Esophagus squamous epithelium (tissue), 4 donors: ENCODE data around the gene NKD1.

ENCODE experiments used
- POLR2A ChIP-seq, 4 donors: fragments of 450-650 bp; IDR thresholded peaks; one replicate each; pipeline ENCODE4 v1.6.1; 2017; ENCODE audit warnings: antibody characterized with exemption in 4 of 4, mild to moderate bottlenecking in 4 of 4, moderate library complexity in 3 of 4
- TF ChIP-seq, protein P1 (sequence below), 6 experiments: fragments of 450-650 bp in 4 of 6; fragments of 200-600 bp in 2 of 6; sonication (generic) in 2 of 6; IDR thresholded peaks; one replicate each; pipeline ENCODE4 v1.5.1; 2016 to 2019; ENCODE audit warnings: antibody characterized with exemption in 6 of 6, mild to moderate bottlenecking in 4 of 6, moderate library complexity in 4 of 6

- no peak for TF ChIP-seq POLR2A (IDR thresholded peaks at IDR 0.05)
- TF ChIP-seq, protein P1, sequence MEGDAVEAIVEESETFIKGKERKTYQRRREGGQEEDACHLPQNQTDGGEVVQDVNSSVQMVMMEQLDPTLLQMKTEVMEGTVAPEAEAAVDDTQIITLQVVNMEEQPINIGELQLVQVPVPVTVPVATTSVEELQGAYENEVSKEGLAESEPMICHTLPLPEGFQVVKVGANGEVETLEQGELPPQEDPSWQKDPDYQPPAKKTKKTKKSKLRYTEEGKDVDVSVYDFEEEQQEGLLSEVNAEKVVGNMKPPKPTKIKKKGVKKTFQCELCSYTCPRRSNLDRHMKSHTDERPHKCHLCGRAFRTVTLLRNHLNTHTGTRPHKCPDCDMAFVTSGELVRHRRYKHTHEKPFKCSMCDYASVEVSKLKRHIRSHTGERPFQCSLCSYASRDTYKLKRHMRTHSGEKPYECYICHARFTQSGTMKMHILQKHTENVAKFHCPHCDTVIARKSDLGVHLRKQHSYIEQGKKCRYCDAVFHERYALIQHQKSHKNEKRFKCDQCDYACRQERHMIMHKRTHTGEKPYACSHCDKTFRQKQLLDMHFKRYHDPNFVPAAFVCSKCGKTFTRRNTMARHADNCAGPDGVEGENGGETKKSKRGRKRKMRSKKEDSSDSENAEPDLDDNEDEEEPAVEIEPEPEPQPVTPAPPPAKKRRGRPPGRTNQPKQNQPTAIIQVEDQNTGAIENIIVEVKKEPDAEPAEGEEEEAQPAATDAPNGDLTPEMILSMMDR (IDR thresholded peaks at IDR 0.05), result no peak
These were observed 5.0 kb downstream of the NKD1 start for GRCh38 chr16:50553182-50553710.
